ENCODE results near the gene DSC1.

GRCh38 chr18:31162825-31163435, at the start of gene DSC1:
- TF ChIP-seq CTCF (optimal IDR thresholded peaks at IDR 0.05 in 1 of 3, IDR thresholded peaks at IDR 0.05 in 1 of 3, conservative IDR thresholded peaks at IDR 0.05 in 1 of 3; ENCODE audit: extremely low read depth in 1 of 3, insufficient read depth in 2 of 3, low read length in 3 of 3) (no peak), EZH2 (IDR thresholded peaks at IDR 0.05; ENCODE audit: low read length) (no peak)
